Dermis blood vessel endothelial cell (primary cell): Measurements from ENCODE around the gene IQUB. TPM values are rescaled to one million over a fixed set of nuclear protein-coding genes. Genes with fewer than 3 reads are reported as not detected.
A peak's percentile ranks its signal among the peaks of the same experiment; 100 is the strongest.
"Not testable (repeated sequence)": the region's sequence is repeated elsewhere in the genome, so short reads cannot be mapped to it uniquely, and the experiment has no call there.

ENCODE experiments used
- DNase-seq: peaks from one replicate; pipeline ENCODE4 v3.0.0; 2010
- total RNA-seq: library from RNA; depleted of rRNA; stranded (reverse); fragments of >200 nt; gene quantifications from 2 replicates; pipeline ENCODE4 v1.2.3, GENCODE V29; 2014

IQUB gene
- total RNA-seq, 1 donor from 2014 or later = 0.34 TPM

GRCh38 chr7:123538897-123539296 is 4.5 kb upstream of the IQUB start:
- no peak for DNase-seq

GRCh38 chr7:123538189-123538714 is 3.9 kb upstream of the IQUB start:
- peak; percentile 76 for DNase-seq

- peak; percentile 55 for DNase-seq
Measured at GRCh38 chr7:123537026-123537642, 2.7 kb upstream of the IQUB start.

GRCh38 chr7:123535517-123535916 is 1.1 kb upstream of the IQUB start:
- no peak for DNase-seq

- DNase-seq = no peak
Measured at GRCh38 chr7:123533929-123534382, 439 bp downstream of the IQUB start.

- DNase-seq = no peak
Measured at GRCh38 chr7:123533553-123533917, 860 bp downstream of the IQUB start.

- peak; percentile 43 for DNase-seq
Measured at GRCh38 chr7:123532788-123533552, 1.4 kb downstream of the IQUB start.

- DNase-seq = not testable (repeated sequence)
Measured at GRCh38 chr7:123532343-123532742, 2.1 kb downstream of the IQUB start.

GRCh38 chr7:123530035-123530591 is 4.3 kb downstream of the IQUB start:
- not testable (repeated sequence) for DNase-seq

- DNase-seq = no peak
Measured at GRCh38 chr7:123528265-123528664, 6.1 kb downstream of the IQUB start.

GRCh38 chr7:123527712-123528225 is 6.6 kb downstream of the IQUB start:
- not testable (repeated sequence) for DNase-seq

- DNase-seq = not testable (repeated sequence)
Measured at GRCh38 chr7:123526533-123526932, 7.9 kb downstream of the IQUB start.

GRCh38 chr7:123522066-123522465 is 12.3 kb downstream of the IQUB start:
- no peak for DNase-seq

- DNase-seq = no peak
Measured at GRCh38 chr7:123505221-123505620, 29.2 kb downstream of the IQUB start.

GRCh38 chr7:123502201-123502600 is 32.2 kb downstream of the IQUB start:
- no peak for DNase-seq

- DNase-seq = no peak
Measured at GRCh38 chr7:123500878-123501489, 33.4 kb downstream of the IQUB start.

GRCh38 chr7:123499211-123499970 is 35.0 kb downstream of the IQUB start:
- DNase-seq = no peak

- DNase-seq = no peak
Measured at GRCh38 chr7:123498601-123499000, 35.8 kb downstream of the IQUB start.

GRCh38 chr7:123498031-123498430 is 36.4 kb downstream of the IQUB start:
- no peak for DNase-seq

GRCh38 chr7:123494193-123494796 is 40.1 kb downstream of the IQUB start:
- DNase-seq = peak; percentile 69

- no peak for DNase-seq
Measured at GRCh38 chr7:123492485-123492884, 41.9 kb downstream of the IQUB start.

- no peak for DNase-seq
Measured at GRCh38 chr7:123485721-123486120, 48.7 kb downstream of the IQUB start.
